ENCODE measurements around the gene CEP350.

Gene CEP350

DNA sequence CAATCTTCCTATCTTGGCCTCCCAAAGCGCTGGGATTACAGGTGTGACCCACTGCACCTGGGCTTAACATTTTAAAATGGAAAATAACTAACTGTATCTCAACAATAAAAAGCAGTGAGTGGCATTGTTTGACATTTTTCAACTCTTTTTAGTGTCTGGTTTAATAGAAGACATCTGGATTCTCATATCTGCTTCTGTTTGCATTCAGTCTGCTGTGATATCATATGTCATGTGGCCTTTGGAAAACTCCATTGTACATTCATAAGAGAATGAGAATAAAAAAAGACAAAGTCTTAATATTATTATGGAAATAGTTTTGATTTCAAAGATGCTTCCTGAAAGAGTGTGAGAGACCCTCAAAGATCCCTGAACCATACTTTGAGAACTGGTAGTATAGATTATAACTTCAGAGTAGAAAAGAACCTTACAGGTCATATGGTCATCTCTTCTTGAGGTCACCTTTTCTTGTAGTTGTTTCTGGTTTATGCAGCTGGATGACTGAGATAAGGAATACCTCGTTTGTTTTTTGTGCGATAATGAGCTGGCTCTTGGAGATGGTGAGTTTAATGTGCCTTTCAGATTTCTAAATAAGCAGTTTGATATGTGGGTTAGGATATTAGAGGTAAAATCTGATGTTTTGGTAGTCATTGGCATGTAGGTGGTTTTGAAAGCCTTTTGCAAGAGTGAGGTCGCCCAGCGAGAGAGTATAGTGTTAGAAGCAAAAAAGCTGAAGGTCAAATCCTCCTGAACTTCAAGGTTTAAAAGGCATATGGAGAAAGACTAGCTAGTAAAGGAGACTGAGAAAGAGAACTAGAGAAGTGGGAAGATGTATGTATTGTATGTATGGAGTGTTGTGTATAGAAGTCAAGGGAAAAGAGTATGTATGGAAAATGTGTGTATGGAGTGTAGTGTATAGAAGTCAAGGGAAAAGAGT is 17.2 kb downstream of the CEP350 start:
- TF ChIP-seq, protein P1, sequence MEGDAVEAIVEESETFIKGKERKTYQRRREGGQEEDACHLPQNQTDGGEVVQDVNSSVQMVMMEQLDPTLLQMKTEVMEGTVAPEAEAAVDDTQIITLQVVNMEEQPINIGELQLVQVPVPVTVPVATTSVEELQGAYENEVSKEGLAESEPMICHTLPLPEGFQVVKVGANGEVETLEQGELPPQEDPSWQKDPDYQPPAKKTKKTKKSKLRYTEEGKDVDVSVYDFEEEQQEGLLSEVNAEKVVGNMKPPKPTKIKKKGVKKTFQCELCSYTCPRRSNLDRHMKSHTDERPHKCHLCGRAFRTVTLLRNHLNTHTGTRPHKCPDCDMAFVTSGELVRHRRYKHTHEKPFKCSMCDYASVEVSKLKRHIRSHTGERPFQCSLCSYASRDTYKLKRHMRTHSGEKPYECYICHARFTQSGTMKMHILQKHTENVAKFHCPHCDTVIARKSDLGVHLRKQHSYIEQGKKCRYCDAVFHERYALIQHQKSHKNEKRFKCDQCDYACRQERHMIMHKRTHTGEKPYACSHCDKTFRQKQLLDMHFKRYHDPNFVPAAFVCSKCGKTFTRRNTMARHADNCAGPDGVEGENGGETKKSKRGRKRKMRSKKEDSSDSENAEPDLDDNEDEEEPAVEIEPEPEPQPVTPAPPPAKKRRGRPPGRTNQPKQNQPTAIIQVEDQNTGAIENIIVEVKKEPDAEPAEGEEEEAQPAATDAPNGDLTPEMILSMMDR (IDR thresholded peaks at IDR 0.05; ENCODE audit: borderline replicate concordance, insufficient read depth, low read depth, low read length), result no peak
- H3K4me3 ChIP-seq (ENCODE audit: low read depth, low read length), result no peak overlapping the region

DNA sequence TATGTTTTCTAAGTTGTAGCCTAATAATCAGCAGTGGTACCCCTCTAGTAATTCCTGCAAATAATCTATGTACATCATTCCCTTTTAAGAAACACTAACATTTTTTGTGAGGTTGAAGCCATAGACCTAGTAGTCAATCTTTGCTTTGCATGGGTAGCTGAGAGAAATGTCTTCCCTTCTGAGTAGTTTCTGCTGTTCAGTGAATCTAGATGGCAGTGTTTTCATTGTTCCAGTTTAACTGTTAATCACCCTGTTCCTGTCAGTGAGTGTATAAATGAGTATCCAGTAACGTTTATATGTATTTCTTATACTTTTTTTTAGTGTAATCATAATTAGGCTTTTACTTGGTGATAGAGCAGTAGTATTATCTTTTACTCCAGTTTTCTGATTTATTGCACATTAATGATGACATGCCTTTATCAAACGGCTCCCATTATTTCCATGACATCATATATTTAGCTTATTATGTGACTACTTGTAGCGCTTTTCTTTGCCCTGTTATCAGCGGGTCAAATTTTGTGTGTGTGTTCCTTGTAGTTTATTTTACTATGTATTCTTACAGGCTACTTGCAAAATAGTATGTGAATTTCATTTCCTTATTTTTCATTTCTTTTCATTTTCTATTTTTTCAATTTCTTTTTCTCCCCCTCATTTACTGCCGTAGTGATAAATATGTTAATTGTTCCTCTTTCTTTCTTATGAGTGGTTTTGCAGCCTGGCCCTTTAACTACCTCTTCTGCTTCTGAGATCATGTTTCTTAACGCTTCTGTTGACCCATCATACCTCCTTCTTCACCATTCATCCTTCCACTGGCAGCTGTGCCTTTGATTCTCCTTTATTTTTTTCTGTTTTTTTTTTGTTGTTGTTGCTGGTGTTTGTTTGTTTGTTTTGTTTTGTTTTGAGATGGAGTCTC is 18.8 kb downstream of the CEP350 start:
- no peak overlapping the region for H3K4me3 ChIP-seq (ENCODE audit: low read depth, low read length)
- TF ChIP-seq, protein P1 (IDR thresholded peaks at IDR 0.05; ENCODE audit: borderline replicate concordance, insufficient read depth, low read depth, low read length), result no peak

DNA sequence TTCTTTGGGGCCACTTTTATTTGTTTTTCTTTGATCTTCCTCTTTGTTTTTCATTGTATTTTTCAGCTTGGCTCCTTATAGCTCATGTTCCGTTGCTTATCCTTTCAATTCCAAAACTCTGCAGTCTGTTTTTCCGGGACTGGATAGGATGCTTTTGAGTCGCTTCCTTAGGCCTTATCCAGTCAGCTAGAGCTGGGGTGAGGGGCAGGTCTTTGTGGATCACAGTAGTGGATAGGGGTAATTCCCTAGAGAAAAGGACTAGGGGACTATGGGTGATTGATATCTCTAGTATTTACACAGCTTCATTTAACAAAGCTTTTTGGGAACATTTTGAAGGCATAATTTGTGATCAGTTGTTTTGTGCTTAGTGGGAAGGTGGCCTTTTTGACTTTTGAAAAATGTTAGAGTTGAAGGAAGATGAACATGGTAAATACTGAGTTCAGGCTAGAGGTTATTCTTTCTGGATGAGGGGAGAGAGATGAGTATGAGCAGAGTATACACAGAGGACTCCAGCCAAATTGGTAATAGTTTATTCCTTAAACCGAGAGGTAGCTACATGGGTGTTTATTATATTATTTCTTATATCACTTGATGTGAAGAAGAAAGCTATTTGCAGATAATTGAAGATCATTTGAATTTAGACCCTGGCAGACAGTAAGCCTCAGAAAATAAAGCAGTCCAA is 22.5 kb downstream of the CEP350 start:
- H3K4me3 ChIP-seq (ENCODE audit: low read depth, low read length), result no peak overlapping the region
- TF ChIP-seq, protein P1 (IDR thresholded peaks at IDR 0.05; ENCODE audit: borderline replicate concordance, insufficient read depth, low read depth, low read length), result no peak

DNA sequence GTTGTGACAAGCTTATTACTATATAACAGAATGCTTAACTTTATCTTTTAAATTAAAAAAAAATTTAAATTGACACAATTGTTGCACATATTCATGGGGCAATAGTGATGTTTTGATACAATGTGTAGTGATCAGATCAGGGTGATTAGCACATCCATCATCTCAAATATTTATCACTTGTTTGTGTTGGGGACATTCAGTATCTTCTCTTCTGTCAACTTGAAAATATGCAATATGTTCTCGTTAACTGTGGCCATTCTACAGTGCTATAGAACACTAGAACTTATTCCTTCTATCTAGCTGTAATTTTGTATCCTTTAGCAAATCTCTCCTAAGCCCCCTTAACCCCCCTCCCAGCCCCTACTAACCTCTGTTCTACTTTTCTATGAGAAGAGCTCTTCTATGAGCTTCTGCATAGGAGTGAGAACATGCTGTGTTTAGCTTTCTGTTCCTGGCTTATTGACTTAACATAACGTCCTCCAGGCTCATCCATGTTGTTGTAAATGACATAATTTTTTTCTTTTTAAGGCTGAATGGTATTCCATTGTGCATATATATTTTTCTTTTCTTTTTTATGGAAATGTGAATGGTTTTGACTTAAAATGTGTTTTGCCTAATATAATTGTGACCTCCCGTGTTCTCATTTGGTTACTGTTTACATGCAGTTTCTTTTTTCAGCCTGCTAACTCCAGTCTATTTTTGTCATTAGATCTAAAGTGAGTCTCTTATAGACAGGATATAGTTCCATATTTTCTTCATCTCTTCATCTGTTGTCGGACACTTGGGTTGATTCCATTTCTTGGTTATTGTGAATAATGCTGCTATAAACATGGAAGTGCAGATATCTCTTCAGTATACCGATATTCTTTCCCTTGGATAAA is 23.8 kb downstream of the CEP350 start:
- TF ChIP-seq, protein P1 (IDR thresholded peaks at IDR 0.05; ENCODE audit: borderline replicate concordance, insufficient read depth, low read depth, low read length), result no peak

DNA sequence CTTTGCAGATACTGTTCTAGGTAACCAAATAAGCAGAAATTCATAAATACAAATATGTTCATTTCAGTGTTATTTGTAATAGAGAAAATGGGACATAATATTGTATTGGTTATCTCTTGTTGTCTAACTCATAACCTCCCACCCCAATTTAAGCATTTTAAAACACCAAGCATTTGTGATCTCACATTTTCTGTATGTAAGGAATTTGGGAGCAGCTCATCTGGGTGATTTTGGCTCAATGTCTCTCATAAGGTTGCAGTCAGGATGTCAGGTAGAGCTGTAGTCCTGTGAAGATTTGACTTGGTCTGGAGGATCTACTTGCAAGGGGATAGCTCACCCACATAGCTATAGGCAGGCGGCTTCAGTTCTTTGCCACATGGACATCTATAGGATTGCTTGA is 29.5 kb downstream of the CEP350 start:
- H3K4me3 ChIP-seq (ENCODE audit: low read depth, low read length), result no peak overlapping the region
- TF ChIP-seq, protein P1 (IDR thresholded peaks at IDR 0.05; ENCODE audit: borderline replicate concordance, insufficient read depth, low read depth, low read length), result no peak

More for the DNA sequence above, 23.8 kb downstream of the CEP350 start:
- no peak overlapping the region for H3K4me3 ChIP-seq (ENCODE audit: low read depth, low read length)

DNA sequence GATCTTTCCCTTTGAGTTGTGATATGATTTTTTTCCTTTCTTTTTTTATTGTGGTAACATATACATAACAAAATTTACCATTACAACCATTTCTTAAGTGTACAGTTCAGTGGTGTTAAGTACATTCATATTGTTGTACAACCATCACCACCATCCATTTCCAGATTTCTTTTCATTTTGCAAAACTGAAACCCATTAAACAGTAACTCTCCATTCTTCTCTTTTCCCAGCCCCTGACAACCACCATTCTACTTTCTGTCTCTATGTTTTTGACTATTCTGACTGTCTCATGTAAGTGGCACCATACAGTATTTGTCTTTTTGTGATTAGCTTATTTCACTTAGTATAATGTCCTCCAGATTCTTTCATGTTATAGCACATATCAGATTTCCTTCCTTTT is 30.3 kb downstream of the CEP350 start:
- H3K4me3 ChIP-seq (ENCODE audit: low read depth, low read length), result no peak overlapping the region
- TF ChIP-seq, protein P1 (IDR thresholded peaks at IDR 0.05; ENCODE audit: borderline replicate concordance, insufficient read depth, low read depth, low read length), result no peak

All from GM12875 (cell line).